A673 (cell line): ENCODE results near the gene TGM4.

Experiments used
- CTCF ChIP-seq: fragments of 300-800, 200-600 bp; sonication (generic); conservative IDR thresholded peaks from 2 replicates; pipeline ENCODE4 v1.5.1; 2017; ENCODE audit warnings: low read depth, mild to moderate bottlenecking, antibody characterized with exemption, low read length, moderate library complexity, mixed read lengths
- EZH2 ChIP-seq: fragments of 200-600 bp; sonication (generic); IDR thresholded peaks from 2 replicates; pipeline ENCODE4 v1.6.1; 2017; ENCODE audit warnings: borderline replicate concordance, low read depth, mild to moderate bottlenecking, mixed read lengths, antibody characterized with exemption, low read length; ENCODE audit not compliant: poor library complexity, severe bottlenecking

GRCh38 chr3:44950275-44950734 is 75.9 kb downstream of the TGM4 start:
- TF ChIP-seq CTCF, result no peak
- TF ChIP-seq EZH2, result no peak
